ENCODE data around the gene FAM50B.

DNA sequence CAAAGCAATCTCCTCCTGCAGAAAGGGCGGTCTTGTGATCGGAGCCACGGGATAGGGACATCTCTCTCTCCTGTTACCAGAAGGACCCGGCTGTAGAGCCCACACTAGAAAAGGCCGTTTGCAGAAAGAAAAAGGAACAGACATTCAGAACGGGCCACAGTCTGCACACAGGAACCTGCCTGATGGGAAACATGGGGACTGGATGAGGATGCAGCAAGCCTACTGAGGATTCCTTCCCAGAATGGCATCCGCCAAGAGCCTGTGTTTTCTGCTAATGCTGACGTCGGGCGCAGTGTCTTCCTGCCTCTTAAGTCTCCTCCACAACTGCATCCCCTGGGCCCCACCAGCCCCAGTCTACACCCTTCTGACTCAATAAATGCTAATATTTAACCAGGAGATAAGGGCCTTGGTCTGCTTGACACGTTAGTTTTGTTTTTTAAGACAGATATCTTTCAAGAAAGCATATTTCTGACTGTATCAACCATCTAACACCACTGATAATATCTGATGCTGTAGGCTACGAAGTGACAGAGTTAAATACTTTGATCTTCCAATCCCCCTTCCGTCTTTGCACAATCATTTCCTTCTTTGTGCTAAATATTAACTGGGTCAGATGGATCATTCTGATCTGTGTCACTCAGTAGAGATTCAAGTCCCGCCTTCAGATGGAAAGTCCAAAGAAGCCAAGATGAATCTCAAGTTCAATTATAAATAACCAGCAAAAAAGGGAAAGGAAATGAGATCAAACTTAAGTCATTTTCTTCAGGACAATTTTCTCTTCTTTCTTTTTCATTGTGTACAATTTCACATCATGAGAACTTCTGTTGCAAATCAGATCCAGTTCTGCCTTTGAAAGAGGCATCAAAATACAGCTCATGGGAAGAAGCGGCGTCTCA is 20.7 kb downstream of the FAM50B start:
- TF ChIP-seq TCF12 (IDR thresholded peaks at IDR 0.05; ENCODE audit: low read depth) (no peak), EP300 (IDR thresholded peaks at IDR 0.05; ENCODE audit: borderline replicate concordance) (no peak), CREB1 (IDR thresholded peaks at IDR 0.05; ENCODE audit: low read depth) (no peak), EGR1 (IDR thresholded peaks at IDR 0.05) (no peak), CEBPB (IDR thresholded peaks at IDR 0.05) (no peak), TEAD4 (IDR thresholded peaks at IDR 0.05) (no peak), ZBTB7A (IDR thresholded peaks at IDR 0.05; ENCODE audit: low read depth) (no peak), REST (IDR thresholded peaks at IDR 0.05; ENCODE audit: low read depth) (no peak), RAD21 (IDR thresholded peaks at IDR 0.05; ENCODE audit: low read depth) (no peak), YY1 (IDR thresholded peaks at IDR 0.05; ENCODE audit: low read depth) (no peak)
- TF ChIP-seq, protein P1, sequence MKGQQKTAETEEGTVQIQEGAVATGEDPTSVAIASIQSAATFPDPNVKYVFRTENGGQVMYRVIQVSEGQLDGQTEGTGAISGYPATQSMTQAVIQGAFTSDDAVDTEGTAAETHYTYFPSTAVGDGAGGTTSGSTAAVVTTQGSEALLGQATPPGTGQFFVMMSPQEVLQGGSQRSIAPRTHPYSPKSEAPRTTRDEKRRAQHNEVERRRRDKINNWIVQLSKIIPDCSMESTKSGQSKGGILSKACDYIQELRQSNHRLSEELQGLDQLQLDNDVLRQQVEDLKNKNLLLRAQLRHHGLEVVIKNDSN (IDR thresholded peaks at IDR 0.05) = no peak

Measured in Ishikawa (cell line).